K562 (cell line): ENCODE measurements around the gene CALML6. TPM values are rescaled to one million over a fixed set of nuclear protein-coding genes. Genes with fewer than 3 reads are reported as not detected.

Experiments used
- CHD1 ChIP-seq: fragments of 200-600 bp; sonication (generic); IDR thresholded peaks from one replicate; pipeline ENCODE4 v1.6.1; 2012; ENCODE audit warnings: mild to moderate bottlenecking, moderate library complexity, low read length, inconsistent platforms
- CTBP1 ChIP-seq: fragments of 450-650 bp; IDR thresholded peaks from 2 replicates; pipeline ENCODE4 v1.6.1; 2016; ENCODE audit warnings: borderline replicate concordance
- DPF2 ChIP-seq: fragments of 450-650 bp; IDR thresholded peaks from 2 replicates; pipeline ENCODE4 v1.6.1; 2016
- HDAC6 ChIP-seq: IDR thresholded peaks from 2 replicates; pipeline ENCODE4 v1.6.1; 2012; ENCODE audit warnings: low read depth, mild to moderate bottlenecking, control low read depth, inconsistent platforms, low read length, moderate library complexity
- HIVEP1 ChIP-seq: fragments of 250-450 bp; sonication (Bioruptor Pico); IDR thresholded peaks from 2 replicates; pipeline ENCODE4 v1.4.0; 2020; ENCODE audit warnings: mild to moderate bottlenecking
- HMBOX1 ChIP-seq: sonication (generic); IDR thresholded peaks from 2 replicates; pipeline ENCODE4 v1.6.1; 2016
- KDM2B ChIP-seq: fragments of 250-450 bp; sonication (Bioruptor Pico); IDR thresholded peaks from 2 replicates; pipeline ENCODE4 v1.8.0; 2021; ENCODE audit warnings: mild to moderate bottlenecking, moderate library complexity
- KHSRP ChIP-seq: fragments of 450-650 bp; IDR thresholded peaks from 2 replicates; pipeline ENCODE4 v1.6.1; 2017
- MXI1 ChIP-seq: IDR thresholded peaks from 2 replicates; pipeline ENCODE4 v1.6.1; 2011; ENCODE audit warnings: low read depth, mild to moderate bottlenecking, improper control_type of control experiment, low read length
- NCOA6 ChIP-seq: fragments of 450-650 bp; IDR thresholded peaks from 2 replicates; pipeline ENCODE4 v1.6.1; 2017; ENCODE audit warnings: mild to moderate bottlenecking
- PHB2 ChIP-seq: fragments of 450-650 bp; IDR thresholded peaks from 2 replicates; pipeline ENCODE4 v1.6.1; 2017; ENCODE audit warnings: low read depth
- POLR2B ChIP-seq: fragments of 450-650 bp; IDR thresholded peaks from 2 replicates; pipeline ENCODE4 v1.6.1; 2018; ENCODE audit warnings: low read depth; ENCODE audit not compliant: partially characterized antibody
- RHOXF2B ChIP-seq: fragments of 250-450 bp; sonication (Bioruptor Pico); conservative IDR thresholded peaks from 2 replicates; pipeline ENCODE4 v1.5.1; 2021
- SOX6 ChIP-seq: fragments of 450-650 bp; IDR thresholded peaks from 2 replicates; pipeline ENCODE4 v1.6.1; 2014; ENCODE audit warnings: mild to moderate bottlenecking
- XRCC4 ChIP-seq: IDR thresholded peaks from one replicate; pipeline ENCODE4 v1.6.1; 2011; ENCODE audit not compliant: insufficient read depth, insufficient read length; ENCODE audit errors: extremely low read depth
- XRCC5 ChIP-seq: fragments of 200-400 bp; formaldehyde crosslinking; IDR thresholded peaks from 2 replicates; pipeline ENCODE4 v1.6.1; 2017; ENCODE audit warnings: low read depth, mild to moderate bottlenecking, low read length
- ZBED1 ChIP-seq: IDR thresholded peaks from 2 replicates; pipeline ENCODE4 v1.6.1; 2014
- ZFP30 ChIP-seq: fragments of 250-450 bp; sonication (Bioruptor Pico); IDR thresholded peaks from 2 replicates; pipeline ENCODE4 v1.8.0; 2022; ENCODE audit warnings: moderate library complexity, mild to moderate bottlenecking, inconsistent platforms, borderline replicate concordance
- ZNF253 ChIP-seq: fragments of 250-450 bp; sonication (Bioruptor Pico); conservative IDR thresholded peaks from 2 replicates; pipeline ENCODE4 v1.6.1; 2021; ENCODE audit warnings: mild to moderate bottlenecking
- ZNF282 ChIP-seq: sonication (generic); formaldehyde crosslinking; IDR thresholded peaks from 2 replicates; pipeline ENCODE4 v1.8.1; 2023; ENCODE audit warnings: missing genetic modification reagents
- ZNF3 ChIP-seq: fragments of 250-450 bp; sonication (Bioruptor Pico); IDR thresholded peaks from 2 replicates; pipeline ENCODE4 v1.5.0; 2021; ENCODE audit warnings: mild to moderate bottlenecking, moderate library complexity
- ZNF431 ChIP-seq: sonication (generic); formaldehyde crosslinking; IDR thresholded peaks from 2 replicates; pipeline ENCODE4 v1.8.0; 2022; ENCODE audit warnings: mild to moderate bottlenecking, missing genetic modification reagents
- ZNF766 ChIP-seq: fragments of 200-800 bp; sonication (Bioruptor generic); conservative IDR thresholded peaks from 2 replicates; pipeline ENCODE4 v1.6.1; 2016; ENCODE audit warnings: missing genetic modification characterization, missing compliant biosample characterization
- ZNF780A ChIP-seq: fragments of 250-450 bp; sonication (Bioruptor Pico); IDR thresholded peaks from 2 replicates; pipeline ENCODE4 v1.5.0; 2021; ENCODE audit warnings: mild to moderate bottlenecking
- polyA plus RNA-seq, 8 experiments: library from polyadenylated mRNA; depleted of rRNA in 4 of 8; stranded (reverse) in 5 of 8; unstranded in 3 of 8; fragments of >200 nt; fragmentation: Nextera tagmentation in 2 of 8; fragmentation: Illumina TruSeq in 1 of 8; extraction: Ambion mirVana in 2 of 8; extraction: Trizol in 1 of 8; gene quantifications; 2 replicates each; pipeline versions ENCODE4 v1.2.1 to v1.2.3, GENCODE V29; 2011 to 2014; ENCODE audit warnings: inconsistent platforms in 1 of 8, missing spikeins in 1 of 8
- total RNA-seq, 7 experiments: library from RNA; depleted of rRNA in 6 of 7; stranded (reverse); fragments of >200 nt in 6 of 7; fragmentation: Illumina TruSeq in 2 of 7; extraction: Trizol in 2 of 7; gene quantifications; 2 replicates each; pipeline versions ENCODE4 v1.2.1 to v1.2.3, GENCODE V29; 2011 to 2021; ENCODE audit warnings: low replicate concordance in 1 of 7
- TF ChIP-seq, protein P1 (sequence below): fragments of 450-650 bp; IDR thresholded peaks from 2 replicates; pipeline ENCODE4 v1.6.1; 2018; ENCODE audit not compliant: partially characterized antibody
- TF ChIP-seq, protein P2 (sequence below): sonication (generic); formaldehyde crosslinking; IDR thresholded peaks from 2 replicates; pipeline ENCODE4 v1.8.1; 2023; ENCODE audit warnings: mild to moderate bottlenecking, missing genetic modification reagents

The CALML6 gene
- total and polyA plus RNA-seq, 9 of the 15 experiments (the other 6 are each of a cell fraction or from before 2014, with no cell fraction given), result 0.14 TPM; not detected in 8

DNA sequence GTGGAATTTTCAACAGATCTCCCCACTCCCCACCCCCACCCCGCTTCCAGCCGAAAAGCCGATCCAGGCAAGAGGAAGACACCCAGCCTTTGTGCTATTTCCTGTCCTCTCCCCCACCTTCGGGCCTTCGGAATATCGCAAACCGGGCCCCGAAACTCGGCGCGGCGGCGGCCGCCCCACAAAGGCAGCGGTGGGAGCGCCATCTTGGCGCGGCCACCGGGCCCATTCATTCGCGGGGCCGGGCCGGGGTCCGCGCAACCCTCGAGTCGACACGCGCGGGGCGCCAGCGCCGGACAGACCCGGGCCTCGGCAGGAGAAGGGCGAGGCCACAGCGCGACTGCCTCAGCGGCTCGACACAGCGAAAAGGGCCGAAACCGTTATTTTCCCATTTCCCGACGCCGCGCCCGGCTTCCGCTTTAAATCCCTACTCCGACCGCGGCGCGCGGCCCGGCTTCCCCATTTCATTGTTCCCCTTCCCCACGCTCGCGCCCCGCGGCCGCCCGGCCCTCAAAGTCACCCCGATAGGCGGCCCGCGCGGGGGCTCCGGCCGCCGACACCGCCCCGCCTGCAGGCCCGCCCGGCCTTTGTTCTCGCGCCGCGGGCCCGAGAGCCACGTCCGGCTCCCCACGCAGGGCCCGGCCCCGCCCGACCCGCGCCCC, 25.1 kb upstream of the CALML6 start (continued):
- no peak for TF ChIP-seq HDAC6
- no peak for TF ChIP-seq ZNF780A
- TF ChIP-seq KDM2B, result peak; percentile 69; the same call in 1 of the 2 replicates
- no peak for TF ChIP-seq DPF2
- TF ChIP-seq NCOA6, result no peak
- no peak for TF ChIP-seq HIVEP1 (CRISPR knock-in tag)
- no peak; the same call in 1 of the 2 replicates for TF ChIP-seq ZNF766 (CRISPR knock-in tag)
- peak; percentile 62; the same call in 1 of the 2 replicates for TF ChIP-seq CTBP1
- no peak for TF ChIP-seq XRCC4
- TF ChIP-seq XRCC5, result no peak
- no peak for TF ChIP-seq PHB2
- no peak for TF ChIP-seq ZNF431 (CRISPR knock-in tag)
- no peak for TF ChIP-seq KHSRP
- TF ChIP-seq MXI1, result no peak
- no peak for TF ChIP-seq ZNF3
- no peak for TF ChIP-seq RHOXF2B (CRISPR knock-in tag)
- no peak for TF ChIP-seq ZFP30
- TF ChIP-seq, protein P1, sequence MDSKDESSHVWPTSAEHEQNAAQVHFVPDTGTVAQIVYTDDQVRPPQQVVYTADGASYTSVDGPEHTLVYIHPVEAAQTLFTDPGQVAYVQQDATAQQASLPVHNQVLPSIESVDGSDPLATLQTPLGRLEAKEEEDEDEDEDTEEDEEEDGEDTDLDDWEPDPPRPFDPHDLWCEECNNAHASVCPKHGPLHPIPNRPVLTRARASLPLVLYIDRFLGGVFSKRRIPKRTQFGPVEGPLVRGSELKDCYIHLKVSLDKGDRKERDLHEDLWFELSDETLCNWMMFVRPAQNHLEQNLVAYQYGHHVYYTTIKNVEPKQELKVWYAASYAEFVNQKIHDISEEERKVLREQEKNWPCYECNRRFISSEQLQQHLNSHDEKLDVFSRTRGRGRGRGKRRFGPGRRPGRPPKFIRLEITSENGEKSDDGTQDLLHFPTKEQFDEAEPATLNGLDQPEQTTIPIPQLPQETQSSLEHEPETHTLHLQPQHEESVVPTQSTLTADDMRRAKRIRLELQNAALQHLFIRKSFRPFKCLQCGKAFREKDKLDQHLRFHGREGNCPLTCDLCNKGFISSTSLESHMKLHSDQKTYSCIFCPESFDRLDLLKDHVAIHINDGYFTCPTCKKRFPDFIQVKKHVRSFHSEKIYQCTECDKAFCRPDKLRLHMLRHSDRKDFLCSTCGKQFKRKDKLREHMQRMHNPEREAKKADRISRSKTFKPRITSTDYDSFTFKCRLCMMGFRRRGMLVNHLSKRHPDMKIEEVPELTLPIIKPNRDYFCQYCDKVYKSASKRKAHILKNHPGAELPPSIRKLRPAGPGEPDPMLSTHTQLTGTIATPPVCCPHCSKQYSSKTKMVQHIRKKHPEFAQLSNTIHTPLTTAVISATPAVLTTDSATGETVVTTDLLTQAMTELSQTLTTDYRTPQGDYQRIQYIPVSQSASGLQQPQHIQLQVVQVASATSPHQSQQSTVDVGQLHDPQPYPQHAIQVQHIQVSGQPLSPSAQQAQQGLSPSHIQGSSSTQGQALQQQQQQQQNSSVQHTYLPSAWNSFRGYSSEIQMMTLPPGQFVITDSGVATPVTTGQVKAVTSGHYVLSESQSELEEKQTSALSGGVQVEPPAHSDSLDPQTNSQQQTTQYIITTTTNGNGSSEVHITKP, result no peak
- no peak for TF ChIP-seq ZNF253 (CRISPR knock-in tag)
- TF ChIP-seq ZBED1, result no peak
- TF ChIP-seq POLR2B, result no peak
- no peak for TF ChIP-seq HMBOX1
- TF ChIP-seq, protein P2, sequence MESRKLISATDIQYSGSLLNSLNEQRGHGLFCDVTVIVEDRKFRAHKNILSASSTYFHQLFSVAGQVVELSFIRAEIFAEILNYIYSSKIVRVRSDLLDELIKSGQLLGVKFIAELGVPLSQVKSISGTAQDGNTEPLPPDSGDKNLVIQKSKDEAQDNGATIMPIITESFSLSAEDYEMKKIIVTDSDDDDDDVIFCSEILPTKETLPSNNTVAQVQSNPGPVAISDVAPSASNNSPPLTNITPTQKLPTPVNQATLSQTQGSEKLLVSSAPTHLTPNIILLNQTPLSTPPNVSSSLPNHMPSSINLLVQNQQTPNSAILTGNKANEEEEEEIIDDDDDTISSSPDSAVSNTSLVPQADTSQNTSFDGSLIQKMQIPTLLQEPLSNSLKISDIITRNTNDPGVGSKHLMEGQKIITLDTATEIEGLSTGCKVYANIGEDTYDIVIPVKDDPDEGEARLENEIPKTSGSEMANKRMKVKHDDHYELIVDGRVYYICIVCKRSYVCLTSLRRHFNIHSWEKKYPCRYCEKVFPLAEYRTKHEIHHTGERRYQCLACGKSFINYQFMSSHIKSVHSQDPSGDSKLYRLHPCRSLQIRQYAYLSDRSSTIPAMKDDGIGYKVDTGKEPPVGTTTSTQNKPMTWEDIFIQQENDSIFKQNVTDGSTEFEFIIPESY, result no peak; the same call in 1 of the 2 replicates
- no peak for TF ChIP-seq SOX6
- TF ChIP-seq CHD1, result peak; percentile 96
- TF ChIP-seq ZNF282, result no peak
